HG03378 (cell line): ENCODE data around the gene IL20.

Source experiments
- ATAC-seq: cut with Tn5 transposase; IDR thresholded peaks from one replicate; pipeline ENCODE4 v1.9.1; 2021; ENCODE audit warnings: mild to moderate bottlenecking, moderate library complexity; ENCODE audit not compliant: unreplicated experiment

Gene IL20, protein sequence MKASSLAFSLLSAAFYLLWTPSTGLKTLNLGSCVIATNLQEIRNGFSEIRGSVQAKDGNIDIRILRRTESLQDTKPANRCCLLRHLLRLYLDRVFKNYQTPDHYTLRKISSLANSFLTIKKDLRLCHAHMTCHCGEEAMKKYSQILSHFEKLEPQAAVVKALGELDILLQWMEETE

DNA sequence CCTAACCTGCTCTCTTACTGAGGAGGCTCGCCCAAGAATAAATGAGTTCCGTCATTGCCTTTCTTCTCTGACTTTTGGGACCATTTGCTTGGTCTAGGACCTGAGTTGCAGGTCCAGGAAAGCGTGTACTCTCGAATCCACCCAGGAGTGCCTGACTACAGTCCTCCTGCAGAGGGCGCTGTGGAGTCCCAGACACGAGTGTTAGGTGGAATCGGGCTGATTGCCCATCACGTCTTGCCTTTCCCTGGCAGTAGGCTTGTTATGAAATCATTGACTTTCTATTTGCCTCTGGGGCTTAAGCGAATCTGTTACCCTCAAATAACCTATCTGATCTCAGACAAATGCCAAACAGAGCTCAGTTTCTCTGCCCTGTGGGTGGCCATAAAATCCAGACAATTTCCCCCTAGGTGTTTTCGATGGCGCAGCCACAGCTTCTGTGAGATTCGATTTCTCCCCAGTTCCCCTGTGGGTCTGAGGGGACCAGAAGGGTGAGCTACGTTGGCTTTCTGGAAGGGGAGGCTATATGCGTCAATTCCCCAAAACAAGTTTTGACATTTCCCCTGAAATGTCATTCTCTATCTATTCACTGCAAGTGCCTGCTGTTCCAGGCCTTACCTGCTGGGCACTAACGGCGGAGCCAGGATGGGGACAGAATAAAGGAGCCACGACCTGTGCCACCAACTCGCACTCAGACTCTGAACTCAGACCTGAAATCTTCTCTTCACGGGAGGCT lies at the start of gene IL20:
TSS of gene IL20 (plus strand) at position 685 of the 733 bp plus-strand sequence. CDS start 230 bp downstream, outside the sequence.
- no peak for ATAC-seq

DNA sequence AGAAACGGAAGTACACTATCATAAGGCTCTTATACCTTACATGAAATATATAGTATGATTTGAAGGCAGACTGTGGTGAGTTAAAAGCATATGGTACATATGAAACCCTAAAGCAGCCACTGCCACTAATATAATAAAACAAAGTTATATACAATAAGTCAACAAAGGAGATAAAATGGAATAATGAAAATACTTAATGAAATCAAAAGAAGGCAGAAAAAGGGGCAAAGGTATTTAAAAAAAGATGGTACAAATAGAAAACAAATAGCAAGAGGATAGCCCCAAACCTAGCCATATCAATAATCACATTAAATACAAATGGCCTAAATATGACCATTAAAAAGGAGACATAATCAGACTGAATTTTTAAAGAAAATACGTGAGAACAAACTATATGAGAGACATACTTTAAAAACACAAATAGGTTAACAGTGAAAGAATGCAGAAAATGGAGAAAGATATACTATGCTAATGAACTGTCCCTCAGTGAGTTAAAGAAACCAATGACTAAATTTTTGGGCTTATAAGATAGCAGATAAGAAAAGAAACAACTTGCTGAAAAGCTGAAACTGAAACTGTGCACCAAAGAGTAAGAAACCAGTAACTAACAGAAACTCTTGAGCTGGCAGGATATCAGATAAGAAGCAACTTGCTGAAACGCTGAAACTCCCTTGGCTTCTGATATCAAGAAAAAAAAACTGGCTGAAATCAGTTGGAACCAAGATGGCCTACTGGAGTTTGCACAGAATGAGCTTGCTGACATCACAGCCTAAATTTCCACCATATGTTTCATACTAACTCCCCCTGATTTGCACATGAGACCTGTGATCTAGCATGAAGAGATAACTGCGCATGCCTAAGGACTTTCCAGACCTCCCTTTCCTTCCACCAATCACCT lies 48.8 kb upstream of the IL20 start:
- ATAC-seq = peak; percentile 72

DNA sequence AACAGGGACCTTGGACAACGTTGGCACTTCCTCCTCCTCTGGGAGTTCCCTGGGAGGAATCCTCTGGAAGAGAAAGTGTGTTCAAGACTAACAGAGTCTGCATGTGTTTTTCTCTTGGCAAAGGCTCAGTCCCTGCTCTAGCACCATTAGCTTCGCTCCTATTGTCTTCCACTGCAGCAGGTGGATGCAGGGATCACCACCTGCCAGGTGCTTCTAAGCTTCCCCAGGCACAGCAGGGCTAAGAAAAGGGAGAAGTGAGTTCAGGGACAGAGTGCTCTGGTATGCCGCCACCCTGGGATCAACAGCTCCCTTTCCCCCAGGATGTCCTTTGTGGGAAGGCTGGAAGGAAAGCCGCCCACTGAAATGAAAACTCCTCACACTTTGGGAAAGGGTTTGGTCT lies 43.9 kb upstream of the IL20 start:
- ATAC-seq = no peak

DNA sequence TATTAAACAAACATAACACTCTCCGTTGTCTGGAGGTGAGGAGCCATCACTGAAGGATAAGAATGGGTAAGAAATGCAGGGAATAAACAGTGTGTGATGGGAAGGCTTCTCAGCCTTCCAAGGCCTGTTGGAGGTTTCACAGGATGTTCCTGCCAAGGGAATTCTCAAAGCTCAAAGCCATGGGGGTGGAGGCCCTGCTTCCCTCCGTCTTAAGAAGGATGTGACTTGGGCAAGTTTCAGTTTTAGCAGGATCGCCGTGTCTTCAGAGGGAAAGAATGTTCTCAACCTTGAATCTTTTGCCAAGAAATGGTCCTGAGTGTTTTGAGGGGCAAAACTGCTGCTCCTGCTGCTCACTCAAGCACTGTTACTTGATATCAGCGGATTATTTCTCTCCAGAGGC lies 41.7 kb upstream of the IL20 start:
- ATAC-seq = no peak

DNA sequence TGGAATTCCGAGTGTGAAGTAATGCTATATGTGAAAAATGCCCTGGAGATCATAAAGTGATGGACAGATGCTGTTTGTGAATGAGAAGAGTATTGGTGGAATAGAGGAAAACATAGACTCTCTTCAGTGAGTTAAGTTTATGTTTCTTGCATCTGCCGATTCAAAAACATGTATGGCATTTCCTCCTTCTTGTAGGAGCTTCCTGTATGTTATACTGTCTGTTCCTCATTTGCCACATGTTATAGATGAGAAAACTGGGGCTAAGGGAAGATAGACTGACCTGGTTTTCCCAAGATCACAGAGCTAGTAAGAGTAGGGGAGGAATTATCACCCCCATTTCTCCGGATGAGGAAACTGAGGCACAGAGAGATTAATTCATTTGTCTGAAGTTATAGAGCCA lies 41.1 kb upstream of the IL20 start:
- ATAC-seq = no peak

DNA sequence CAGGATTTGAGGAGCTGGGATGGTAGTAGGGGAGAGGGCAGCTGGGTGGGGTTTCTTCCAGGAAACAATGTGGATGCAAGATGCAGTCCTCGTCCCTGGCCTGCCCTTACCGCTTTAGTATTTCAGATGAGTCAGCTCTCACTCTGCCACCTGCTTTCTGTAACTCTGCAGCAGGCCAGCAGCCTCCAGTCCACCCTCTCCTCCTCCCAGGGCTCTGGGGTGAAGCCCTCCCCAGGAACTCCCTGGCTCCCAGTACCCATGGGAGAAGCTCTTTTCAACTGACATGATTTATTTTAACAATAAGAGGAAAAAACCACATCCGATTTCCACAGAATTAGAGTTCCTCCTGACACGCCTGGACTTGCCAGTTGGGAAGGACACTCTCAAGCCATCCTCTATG lies 39.0 kb upstream of the IL20 start:
- ATAC-seq = no peak

DNA sequence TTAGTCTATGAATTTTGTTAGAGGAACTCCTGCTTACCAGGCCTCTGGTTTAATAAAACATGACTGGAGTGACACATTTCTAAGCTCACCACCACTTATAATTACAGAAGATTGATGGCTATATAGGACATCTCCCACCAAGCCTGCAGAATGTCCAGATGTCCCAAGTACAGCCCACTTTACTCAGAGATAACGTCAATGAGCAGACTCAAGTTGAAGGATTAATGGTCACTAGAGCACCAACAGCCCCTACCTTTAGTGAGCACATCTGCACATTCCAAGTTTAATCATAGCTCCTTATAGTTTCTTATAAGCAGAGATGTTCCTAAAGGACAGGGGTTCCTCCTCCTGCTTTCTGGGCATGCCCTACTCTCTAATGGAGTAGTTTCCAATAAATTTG lies 37.4 kb upstream of the IL20 start:
- no peak for ATAC-seq

DNA sequence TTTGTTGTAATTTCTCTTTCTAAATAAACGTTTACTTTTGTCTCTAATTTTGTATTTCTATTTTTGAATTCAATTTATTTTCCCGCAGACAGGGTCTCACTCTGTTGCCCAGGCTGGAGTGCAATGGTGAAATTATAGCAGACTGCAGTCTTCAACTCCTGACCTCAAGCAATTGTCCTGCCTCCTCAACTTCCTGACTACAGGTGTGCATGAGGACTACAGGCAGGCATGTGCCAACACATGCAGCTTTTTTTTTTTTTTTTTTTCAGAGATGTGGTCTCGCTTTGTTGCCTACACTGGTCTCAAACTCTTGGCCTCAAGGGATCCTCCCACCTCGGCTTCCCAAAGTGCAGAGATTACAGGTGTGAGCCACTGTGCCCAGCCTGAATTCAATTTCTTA lies 36.7 kb upstream of the IL20 start:
- ATAC-seq = no peak

DNA sequence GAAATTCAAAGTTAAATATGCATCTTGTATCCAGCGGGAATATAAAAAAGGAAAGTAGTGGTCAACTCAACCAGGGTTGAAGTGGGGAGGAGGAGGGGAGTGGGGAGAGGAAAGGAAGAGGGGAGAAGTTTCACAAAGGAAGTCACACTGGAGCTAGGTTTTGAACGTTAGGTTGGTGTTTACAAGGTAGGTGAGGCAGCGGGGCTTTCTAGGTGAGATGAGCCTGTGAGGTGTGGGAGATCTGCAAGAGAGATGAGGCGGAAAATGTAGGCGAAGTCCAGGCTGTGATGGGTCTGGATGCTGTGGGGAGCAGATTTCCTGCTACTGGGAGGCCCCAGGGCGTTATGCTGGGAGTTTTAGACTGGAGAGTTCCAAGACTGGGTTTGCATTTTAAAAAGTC lies 36.1 kb upstream of the IL20 start:
- no peak for ATAC-seq

DNA sequence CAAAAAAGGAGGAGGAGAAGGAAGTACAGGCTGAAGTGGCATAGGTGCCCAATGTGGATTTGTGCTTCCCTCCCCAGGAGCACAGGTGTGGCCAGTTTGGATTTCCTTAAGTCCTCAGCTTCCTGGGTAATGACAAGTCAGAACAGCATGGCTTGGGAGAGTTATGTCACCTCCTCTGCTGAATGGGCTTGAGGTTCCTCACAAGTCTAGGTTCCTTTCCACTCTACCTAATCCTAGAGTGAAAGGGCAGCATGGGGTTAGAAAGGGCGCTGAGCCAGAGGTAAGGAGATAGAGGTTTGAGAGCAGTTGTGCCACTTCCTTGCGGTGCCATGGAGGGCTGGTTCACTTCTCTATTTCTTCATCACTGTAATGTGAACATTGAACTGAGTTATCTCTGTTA lies 35.5 kb upstream of the IL20 start:
- ATAC-seq = no peak

DNA sequence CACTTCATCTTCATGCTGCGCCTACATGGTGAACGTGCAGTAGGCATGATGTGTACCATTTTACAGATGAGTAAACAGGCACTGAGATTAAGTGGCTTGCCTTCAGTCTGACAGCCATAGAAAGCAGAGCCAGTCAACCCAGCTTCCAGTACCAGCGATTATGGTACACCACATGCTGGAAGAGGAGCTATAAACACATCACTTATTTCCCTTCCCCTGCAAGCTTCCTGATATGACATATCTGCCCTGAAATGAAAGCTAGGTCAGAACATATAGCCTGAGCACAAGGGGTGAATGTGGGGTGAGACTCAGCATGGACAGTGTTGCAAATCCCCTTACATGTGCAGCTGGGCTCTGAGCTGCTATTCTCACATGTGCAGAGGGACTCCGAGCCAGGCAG lies 33.8 kb upstream of the IL20 start:
- ATAC-seq = no peak

DNA sequence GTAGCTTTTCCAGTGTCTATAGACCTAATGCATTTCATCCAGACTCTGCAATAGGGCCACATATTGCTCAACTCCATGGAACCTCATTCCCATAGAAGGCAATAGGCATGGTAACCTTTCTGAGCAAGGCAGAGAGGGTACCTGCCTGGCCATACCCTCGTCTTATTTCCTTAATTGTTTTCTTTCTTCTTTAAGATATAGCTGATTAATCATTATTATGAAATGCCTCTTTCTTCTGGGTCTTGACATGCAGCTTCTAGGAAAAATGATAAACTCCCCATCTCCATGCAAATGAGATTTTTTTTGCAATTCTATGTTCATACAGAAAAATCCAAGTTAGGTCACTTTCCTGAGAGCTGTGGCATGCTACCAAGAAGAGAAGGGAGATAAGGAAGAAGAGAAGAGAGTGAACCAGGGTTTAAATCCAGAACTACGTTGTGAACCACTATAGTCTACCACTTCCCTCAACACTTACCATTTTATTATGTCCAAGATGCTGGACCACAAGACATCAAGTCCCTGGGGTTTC lies 33.0 kb upstream of the IL20 start:
- ATAC-seq = no peak

DNA sequence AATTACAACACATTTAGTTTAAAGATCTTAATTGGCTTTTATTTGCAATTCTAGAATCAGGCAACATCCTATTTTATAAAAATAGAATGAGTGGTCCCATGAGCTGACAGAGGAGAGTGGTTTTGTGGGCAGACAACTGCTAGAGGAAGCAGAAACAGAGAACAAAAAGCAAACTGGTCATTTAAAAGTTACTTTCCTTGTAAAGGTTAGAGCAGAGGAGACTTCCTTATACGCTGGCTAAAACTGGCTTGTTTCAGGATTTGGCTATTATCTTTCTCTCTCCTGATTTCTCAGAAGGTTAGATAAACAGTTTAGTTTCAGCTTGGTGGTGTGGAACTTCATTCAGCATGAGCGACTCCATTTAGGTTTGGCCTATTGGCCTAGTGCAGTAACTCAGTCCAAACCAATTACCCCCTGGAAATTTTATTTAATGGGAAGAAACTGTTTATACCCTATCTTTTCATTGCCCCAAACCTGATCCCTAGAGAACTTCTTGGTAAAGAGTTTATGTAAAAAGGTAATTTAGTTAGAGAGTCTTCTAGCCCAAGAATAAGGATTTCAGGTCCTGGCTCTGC lies 32.2 kb upstream of the IL20 start:
- no peak for ATAC-seq

DNA sequence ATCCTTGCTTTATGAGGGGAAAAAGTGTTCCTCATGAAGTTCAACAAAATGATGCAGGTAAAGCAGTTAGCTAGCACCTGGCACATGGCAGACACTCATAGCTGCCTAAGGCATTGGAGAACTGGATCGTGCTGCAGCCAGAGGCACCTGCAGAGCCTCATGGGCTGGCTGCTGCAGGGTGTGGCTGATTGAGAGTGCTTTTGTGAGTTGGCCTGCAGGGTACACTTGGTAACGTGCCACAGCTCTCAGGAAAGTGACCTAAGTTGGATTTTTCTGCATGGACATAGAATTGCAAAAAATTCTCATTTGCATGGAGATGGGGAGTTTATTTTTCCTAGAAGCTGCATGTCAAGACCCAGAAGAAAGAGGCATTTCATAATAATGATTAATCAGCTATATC lies 31.6 kb upstream of the IL20 start:
- no peak for ATAC-seq

DNA sequence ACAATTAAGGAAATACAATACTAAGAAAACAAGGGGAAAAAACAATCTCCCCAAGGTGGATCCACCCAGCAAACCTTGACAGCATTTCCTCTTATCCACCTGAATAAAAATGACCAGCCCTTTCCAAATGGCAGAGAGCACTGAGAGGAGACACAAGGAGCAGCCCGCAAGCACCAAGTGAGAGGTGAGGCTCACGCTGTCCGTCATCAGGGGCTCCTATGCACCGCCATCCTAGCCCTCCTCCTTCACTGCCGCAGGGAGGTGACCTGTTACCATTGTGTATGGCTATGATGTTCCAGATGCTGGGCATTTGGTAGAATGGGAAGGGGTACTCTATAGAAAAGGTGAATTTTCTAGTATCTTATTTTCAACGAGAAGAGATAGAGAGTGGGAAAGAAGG lies 31.2 kb upstream of the IL20 start:
- no peak for ATAC-seq

DNA sequence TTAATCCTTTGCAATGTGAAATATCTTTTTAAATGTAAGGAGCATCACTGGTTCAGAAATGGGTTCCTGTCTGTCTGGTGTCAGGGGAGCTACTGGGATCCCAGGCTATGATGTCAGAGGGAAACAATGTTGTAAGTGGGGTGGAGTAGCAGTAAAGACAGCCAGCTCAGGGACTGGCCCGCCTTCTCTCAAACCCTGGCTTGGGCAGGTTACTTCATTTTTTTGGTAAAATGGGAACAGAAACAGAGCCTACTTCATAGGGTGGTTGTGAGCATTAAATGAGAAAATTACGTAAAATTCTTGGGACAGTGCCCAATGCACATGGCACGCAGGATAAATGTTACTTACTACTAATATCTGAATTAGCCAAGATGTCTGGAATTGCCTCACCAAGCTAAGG lies 30.7 kb upstream of the IL20 start:
- no peak for ATAC-seq

DNA sequence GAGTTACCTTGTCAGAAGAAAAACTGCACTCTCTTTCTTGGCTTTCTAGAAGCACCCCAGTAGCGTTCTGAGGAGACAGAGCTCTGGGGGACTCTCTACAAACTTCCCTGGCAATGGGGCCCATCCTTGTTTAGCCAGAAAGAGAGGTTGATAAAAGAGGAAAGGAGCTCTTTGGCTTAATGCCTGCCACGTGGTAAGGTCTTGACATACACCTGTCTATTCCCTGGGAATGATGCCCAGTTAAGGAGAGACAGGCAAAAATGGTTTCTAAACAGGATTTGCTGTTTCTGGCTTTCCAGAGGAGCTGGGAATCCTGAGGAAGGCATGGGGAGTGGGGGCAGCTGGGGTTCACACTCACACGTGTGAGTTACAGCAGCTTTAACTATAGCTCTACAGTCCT lies 30.2 kb upstream of the IL20 start:
- no peak for ATAC-seq

DNA sequence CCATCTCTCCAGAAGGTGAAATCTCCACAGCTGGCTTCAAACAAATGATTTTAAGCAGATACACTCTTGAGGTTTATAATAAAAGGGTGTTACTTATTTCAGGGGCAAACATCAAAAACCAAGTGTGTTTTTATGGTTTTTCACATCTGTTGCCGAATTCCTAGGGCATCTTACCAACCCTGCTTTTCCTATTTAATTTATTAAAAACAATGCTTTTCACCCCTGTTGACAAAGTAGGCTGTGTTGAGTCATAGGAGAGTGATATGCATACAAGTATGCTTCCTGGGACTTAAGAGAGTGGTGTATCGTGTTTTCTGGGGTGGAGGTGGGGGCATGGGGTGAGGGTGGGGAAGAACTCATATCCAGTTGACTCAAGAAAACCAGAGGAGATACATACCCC lies 29.3 kb upstream of the IL20 start:
- ATAC-seq = no peak

DNA sequence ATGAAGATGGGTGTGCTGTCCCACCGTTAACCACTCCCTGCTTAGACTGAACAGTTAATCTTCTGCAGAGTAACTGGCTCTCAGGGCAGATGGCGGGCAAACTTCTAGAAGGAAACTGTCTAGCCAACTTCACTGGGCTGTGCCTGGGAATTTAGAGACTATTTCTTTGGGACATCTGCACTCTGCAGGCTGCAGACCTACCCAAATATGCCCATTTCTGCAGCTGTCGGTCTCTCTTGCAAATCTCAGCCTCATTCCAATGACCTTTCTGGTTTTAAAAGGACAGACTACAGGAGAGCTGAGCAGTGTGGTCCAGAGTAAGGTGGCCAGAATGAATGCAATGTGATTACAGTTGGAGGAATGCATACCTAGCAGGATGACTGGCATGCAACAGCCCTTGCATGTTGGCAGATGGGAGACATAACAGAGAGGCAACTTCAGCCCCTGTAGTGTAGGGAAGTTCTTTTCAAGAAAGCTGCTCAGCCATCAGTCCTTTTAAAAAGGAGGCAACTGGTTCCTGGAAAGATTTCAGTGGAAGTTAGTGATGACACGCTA lies 26.3 kb upstream of the IL20 start:
- ATAC-seq = no peak

DNA sequence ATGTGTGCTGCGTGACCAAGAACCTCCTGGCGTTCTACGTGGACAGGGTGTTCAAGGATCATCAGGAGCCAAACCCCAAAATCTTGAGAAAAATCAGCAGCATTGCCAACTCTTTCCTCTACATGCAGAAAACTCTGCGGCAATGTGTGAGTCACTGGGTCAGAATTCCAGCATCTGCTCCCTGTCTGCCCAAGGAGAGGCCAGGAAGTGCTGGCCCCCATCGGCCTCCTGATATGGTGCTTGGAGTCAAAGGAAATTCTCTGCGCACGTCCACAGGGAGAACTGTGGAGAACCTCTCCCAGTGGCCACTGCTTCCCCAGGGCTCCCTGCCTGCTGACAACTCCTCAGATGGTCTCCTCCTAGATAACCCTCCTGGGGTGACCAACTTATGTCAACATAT lies 25.6 kb upstream of the IL20 start:
- ATAC-seq = no peak
